D721Med (cell line): Measurements from ENCODE around the gene EGR2.
A peak's percentile ranks its signal among the peaks of the same experiment; 100 is the strongest.

Experiments
- DNase-seq: peaks from one replicate; pipeline ENCODE4 v3.0.0; 2011; ENCODE audit warnings: low spot score; ENCODE audit not compliant: insufficient read length
- FAIRE-seq: peaks from 2 replicates; lab custom pipeline; 2011; peaks lifted over from hg19 to GRCh38; lab: Jason Lieb, UNC
- TF ChIP-seq, protein P1 (sequence below): IDR thresholded peaks from 2 replicates; pipeline ENCODE4 v1.5.1; 2012; ENCODE audit warnings: mild to moderate bottlenecking, control low read depth; ENCODE audit not compliant: insufficient read depth; ENCODE audit errors: missing control alignments

EGR2 gene

DNA sequence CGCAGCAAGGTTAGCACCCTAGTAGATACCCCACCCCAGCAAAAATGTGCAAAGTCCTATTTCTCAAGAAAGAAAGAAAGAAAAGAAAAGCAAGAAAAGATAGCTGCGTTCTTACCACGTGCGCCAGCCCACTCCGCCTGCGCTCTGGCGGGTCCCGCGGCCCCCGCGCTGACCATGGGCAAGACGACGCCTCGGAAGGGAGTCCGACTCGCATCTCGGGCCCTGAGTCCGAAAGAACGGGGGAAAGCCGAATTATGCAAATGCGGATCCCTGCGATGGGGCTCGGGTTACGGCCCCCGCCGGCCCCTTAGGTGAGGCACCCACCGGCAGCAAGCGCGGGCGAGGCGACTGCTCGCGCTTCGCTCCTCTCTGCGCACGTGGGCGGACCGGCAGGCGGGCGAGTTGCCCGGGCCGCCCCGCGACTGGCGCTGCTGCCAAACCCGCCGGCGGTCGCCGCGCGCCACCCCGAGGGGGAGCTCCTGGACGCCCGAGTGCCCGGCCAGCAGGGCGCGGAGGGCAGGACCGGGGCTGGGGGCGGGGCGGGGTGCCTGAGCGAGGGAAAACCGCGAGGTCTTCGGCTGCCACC is 2.4 kb upstream of the EGR2 start:
- FAIRE-seq (no peak), DNase-seq (no peak)
- TF ChIP-seq, protein P1, sequence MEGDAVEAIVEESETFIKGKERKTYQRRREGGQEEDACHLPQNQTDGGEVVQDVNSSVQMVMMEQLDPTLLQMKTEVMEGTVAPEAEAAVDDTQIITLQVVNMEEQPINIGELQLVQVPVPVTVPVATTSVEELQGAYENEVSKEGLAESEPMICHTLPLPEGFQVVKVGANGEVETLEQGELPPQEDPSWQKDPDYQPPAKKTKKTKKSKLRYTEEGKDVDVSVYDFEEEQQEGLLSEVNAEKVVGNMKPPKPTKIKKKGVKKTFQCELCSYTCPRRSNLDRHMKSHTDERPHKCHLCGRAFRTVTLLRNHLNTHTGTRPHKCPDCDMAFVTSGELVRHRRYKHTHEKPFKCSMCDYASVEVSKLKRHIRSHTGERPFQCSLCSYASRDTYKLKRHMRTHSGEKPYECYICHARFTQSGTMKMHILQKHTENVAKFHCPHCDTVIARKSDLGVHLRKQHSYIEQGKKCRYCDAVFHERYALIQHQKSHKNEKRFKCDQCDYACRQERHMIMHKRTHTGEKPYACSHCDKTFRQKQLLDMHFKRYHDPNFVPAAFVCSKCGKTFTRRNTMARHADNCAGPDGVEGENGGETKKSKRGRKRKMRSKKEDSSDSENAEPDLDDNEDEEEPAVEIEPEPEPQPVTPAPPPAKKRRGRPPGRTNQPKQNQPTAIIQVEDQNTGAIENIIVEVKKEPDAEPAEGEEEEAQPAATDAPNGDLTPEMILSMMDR, result no peak

DNA sequence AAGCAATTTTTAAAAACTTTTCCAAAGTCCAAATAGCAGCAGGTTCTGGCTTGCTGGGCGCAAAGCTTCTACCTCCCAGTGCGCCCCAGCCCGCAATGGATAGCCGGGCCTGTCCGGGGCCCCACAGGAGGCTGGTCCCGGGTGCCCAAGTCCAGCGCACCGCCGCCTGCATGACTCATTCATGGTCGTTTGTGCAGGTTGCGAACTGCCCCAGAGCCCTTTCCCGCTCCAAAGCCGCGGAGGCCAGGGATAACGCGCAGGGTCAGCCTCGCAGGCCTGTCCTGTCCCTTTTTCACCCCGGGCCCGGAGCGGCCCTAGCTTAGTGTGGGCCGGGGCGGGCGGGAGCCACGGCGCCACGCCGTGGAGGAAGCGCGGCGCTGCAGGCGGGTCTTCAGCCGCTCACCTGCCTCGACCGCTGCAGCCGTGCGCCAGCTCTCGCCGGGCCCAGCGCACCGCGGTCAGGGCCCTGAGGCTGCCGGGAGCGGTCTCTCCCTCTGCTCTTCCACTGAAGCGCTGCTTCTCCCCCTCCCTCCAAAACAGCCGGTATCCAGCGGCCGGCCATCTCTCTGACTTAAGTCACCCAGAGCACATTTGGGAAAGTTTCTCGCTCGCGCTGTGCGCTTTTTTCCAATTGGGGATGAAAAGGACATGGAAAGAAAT is 1.7 kb upstream of the EGR2 start:
- DNase-seq, result no peak
- no peak for FAIRE-seq
- TF ChIP-seq, protein P1, result peak; percentile 56

DNA sequence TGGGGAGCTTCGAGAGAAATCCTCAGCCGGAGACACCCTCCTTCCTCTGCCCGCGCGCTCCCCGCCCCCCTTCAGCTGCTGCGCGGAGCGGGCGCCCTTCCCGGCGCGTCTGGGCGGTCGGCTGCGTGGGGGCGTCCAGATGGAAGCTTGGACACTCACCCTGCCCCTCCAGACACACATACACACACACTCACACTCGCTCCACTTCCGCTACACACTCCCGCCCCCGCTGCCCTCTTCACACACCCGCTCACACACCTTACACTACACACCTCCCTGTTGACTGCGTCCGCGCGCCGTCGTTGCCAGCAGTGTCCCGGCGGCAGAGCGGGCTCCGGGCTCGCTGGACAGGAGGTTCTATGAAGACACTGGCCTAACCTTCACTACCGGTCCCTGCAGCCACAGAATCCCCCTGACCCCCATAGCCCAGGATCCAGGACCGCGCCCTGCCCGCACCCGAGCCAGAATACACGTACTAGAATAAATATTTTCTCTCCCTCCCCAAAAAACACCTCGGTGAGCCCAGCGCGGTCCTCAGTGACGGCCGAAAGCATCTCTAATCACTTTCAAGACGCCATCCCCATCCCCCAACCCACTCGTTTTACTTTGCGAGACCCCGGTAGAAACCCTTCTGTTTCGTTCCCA is 1.1 kb upstream of the EGR2 start:
- DNase-seq, result no peak
- no peak for FAIRE-seq
- TF ChIP-seq, protein P1, result no peak

DNA sequence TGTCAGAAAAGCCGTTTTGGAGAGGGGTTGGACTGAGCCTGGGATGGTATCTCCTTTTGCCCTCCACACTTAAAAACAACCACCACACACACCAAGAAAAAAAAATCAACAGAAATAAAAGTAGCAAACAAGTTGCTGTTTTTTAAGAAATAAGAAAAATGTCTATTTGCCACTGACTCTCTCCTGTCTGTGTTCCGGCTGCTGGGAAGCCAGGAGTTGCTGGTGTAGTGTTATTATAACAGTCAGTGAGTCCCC is 163 bp downstream of the EGR2 start:
- DNase-seq (no peak), FAIRE-seq (no peak)
- TF ChIP-seq, protein P1, result no peak

DNA sequence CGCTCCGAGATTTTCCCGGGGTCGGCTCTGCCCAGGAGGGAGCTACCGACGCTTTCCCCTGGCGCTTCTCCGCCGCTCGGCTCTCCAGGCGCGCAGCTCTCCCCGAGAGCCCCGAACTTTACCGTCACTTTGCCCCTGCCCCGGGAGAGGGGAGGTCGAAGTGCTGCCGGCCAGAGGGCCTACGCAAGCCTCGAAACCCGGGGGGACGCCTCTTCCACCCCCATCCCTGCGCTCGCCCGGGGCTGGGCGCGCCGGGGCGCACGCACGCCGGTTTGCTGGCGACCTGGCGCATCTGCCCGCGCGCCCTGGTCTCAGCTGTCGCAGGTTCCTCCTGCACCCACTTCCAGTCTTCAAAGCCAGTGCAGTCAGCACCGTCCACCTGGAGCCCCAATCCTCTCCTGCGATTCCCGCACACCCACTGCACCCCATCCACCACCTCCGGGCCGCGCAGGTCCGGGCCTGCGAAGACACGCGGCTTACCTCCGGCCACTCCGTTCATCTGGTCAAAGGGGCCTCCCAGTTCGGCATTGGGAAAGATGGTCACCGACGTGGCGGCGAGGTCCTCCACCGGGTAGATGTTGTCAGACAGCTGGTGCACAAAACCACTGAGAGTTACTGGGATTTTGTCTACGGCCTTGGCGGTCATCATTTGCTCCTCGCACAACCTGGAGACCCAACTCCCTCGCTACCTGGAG is 638 bp downstream of the EGR2 start:
- no peak for FAIRE-seq
- DNase-seq, result no peak
- TF ChIP-seq, protein P1, result no peak

DNA sequence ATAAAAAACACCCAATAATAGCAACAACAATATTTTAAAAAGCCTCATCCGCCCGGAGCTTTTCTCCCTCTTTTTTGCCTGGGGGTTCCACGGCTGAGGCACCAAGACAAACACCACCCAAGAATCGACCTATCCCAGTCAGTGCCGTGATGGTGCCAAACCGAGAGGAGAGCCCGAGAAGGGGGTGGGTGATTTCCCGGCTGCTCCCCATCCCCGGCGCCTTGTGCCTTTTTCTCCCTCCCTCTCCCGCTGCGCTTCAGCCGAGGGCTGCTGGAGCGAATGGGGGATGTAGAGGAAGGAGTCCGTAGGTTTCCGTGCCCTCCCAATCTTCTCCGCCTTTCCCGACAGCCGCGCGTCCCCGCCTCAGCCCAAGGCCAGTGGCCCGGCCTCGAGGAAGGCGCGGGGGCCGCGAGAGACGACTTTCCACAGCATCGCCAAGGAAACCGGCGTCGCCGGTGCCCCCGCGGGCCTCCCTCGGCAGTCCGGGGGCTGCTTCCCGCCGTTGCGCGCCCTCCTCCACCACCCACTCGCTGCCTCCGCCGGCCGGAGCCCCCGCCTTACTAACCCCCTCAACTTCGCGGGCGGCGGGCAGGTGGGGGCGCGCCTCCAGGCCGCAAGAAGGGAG is 1.3 kb downstream of the EGR2 start:
- FAIRE-seq, result no peak

More for the DNA sequence above, 1.3 kb downstream of the EGR2 start:
- TF ChIP-seq, protein P1, result no peak
- DNase-seq, result no peak
